IMR-90 (cell line): ENCODE data around the gene ERCC4. TPM values are rescaled to one million over a fixed set of nuclear protein-coding genes. Genes with fewer than 3 reads are reported as not detected.

Experiments
- ATAC-seq: fragments of 200-7000 bp; cut with Tn5 transposase; 2 replicates; pipeline ENCODE4 v1.9.1; 2020; ENCODE audit warnings: low read depth, mild to moderate bottlenecking, moderate library complexity
- BruUV-seq: library from RNA; stranded (reverse); fragments of 400-500 nt; replicated peaks from 2 replicates; lab custom pipeline; 2021; lab: Mats Ljungman, UMichigan
- CTCF ChIA-PET: fragments of 300-600 bp; formaldehyde crosslinking; extraction: SDS; loops from one replicate; lab custom pipeline; 2021; ENCODE audit warnings: antibody characterized with exemption; lab: Yijun Ruan, JAX
- POLR2A ChIA-PET: fragments of 300-600 bp; sonication (Branson Sonifier 250); formaldehyde crosslinking; loops from one replicate; lab custom pipeline; 2022; ENCODE audit warnings: antibody characterized with exemption; ENCODE audit not compliant: unreplicated experiment; lab: Charles Lee
- DNase-seq: peaks from one replicate; pipeline ENCODE4 v3.0.0; 2013
- H2AFZ ChIP-seq: replicated peaks from 2 replicates; pipeline ENCODE3; 2013; ENCODE audit warnings: low read length, mild to moderate bottlenecking; ENCODE audit not compliant: poor library complexity
- H2AK5ac ChIP-seq: 2 replicates; pipeline ENCODE4 v1.6.1; 2013; ENCODE audit warnings: low read depth, low read length, inconsistent platforms
- H2AK9ac ChIP-seq: replicated peaks from 2 replicates; pipeline ENCODE3; 2013; ENCODE audit warnings: mild to moderate bottlenecking, low read depth, low read length, moderate library complexity; ENCODE audit not compliant: poor library complexity
- H2BK120ac ChIP-seq: 2 replicates; pipeline ENCODE4 v1.6.1; 2013; ENCODE audit warnings: low read depth, low read length, inconsistent platforms
- H2BK15ac ChIP-seq: 3 replicates; pipeline ENCODE4 v1.6.1; 2013; ENCODE audit warnings: low read depth, low read length, inconsistent platforms
- H2BK20ac ChIP-seq: 2 replicates; pipeline ENCODE4 v1.6.1; 2013; ENCODE audit warnings: low read depth, mild to moderate bottlenecking, inconsistent platforms, low read length, moderate library complexity
- H2BK5ac ChIP-seq: 2 replicates; pipeline ENCODE4 v1.6.1; 2013; ENCODE audit warnings: mild to moderate bottlenecking, low read depth, low read length, inconsistent platforms; ENCODE audit not compliant: poor library complexity, severe bottlenecking
- H3K14ac ChIP-seq: replicated peaks from 2 replicates; pipeline ENCODE4 v1.6.1; 2013; ENCODE audit warnings: low read depth, low read length, inconsistent platforms
- H3K18ac ChIP-seq: 2 replicates; pipeline ENCODE4 v1.6.1; 2013; ENCODE audit warnings: low read depth, low read length, control low read depth
- H3K23ac ChIP-seq: 2 replicates; pipeline ENCODE4 v1.6.1; 2013; ENCODE audit warnings: low read depth, low read length, inconsistent platforms
- H3K27ac ChIP-seq: 2 replicates; pipeline ENCODE4 v1.5.1; 2013; ENCODE audit warnings: mild to moderate bottlenecking, control low read depth, low read length; ENCODE audit not compliant: insufficient read depth
- H3K27me3 ChIP-seq: 2 replicates; pipeline ENCODE4 v1.6.1; 2013; ENCODE audit warnings: low read length; ENCODE audit not compliant: control insufficient read depth, insufficient read depth
- H3K36me3 ChIP-seq: 2 replicates; pipeline ENCODE4 v1.6.1; 2013; ENCODE audit warnings: low read length, mixed read lengths; ENCODE audit not compliant: control insufficient read depth, insufficient read depth
- H3K4ac ChIP-seq: 2 replicates; pipeline ENCODE4 v1.6.1; 2013; ENCODE audit warnings: low read depth, low read length, inconsistent platforms
- H3K4me1 ChIP-seq: 2 replicates; pipeline ENCODE4 v1.6.1; 2013; ENCODE audit warnings: low read length, mixed read lengths; ENCODE audit not compliant: control insufficient read depth, insufficient read depth
- H3K4me2 ChIP-seq: 2 replicates; pipeline ENCODE4 v1.6.1; 2013; ENCODE audit warnings: low read depth, mild to moderate bottlenecking, control low read depth, low read length, moderate library complexity
- H3K4me3 ChIP-seq: 2 replicates; pipeline ENCODE4 v1.5.1; 2013; ENCODE audit warnings: low read depth, mild to moderate bottlenecking, control low read depth, low read length, moderate library complexity; ENCODE audit not compliant: insufficient read depth
- H3K56ac ChIP-seq: 2 replicates; pipeline ENCODE4 v1.6.1; 2013; ENCODE audit warnings: low read length, inconsistent platforms; ENCODE audit not compliant: insufficient read depth; ENCODE audit errors: extremely low read depth
- H3K79me1 ChIP-seq, 2 experiments: 2 replicates each; pipeline ENCODE4 v1.6.1; 2013; ENCODE audit warnings: low read length in 2 of 2, inconsistent platforms in 1 of 2, low read depth in 1 of 2
- H3K9ac ChIP-seq: 2 replicates; pipeline ENCODE4 v1.6.1; 2013; ENCODE audit warnings: low read depth, low read length, control low read depth
- H3K9me1 ChIP-seq: 2 replicates; pipeline ENCODE4 v1.6.1; 2013; ENCODE audit warnings: low read length, inconsistent platforms; ENCODE audit not compliant: insufficient read depth
- H3K9me3 ChIP-seq: 2 replicates; pipeline ENCODE4 v1.6.1; 2013; ENCODE audit warnings: low read length; ENCODE audit not compliant: control insufficient read depth, insufficient read depth
- H4K20me1 ChIP-seq: 2 replicates; pipeline ENCODE4 v1.6.1; 2013; ENCODE audit warnings: low read length, inconsistent platforms; ENCODE audit not compliant: insufficient read depth
- H4K5ac ChIP-seq: 2 replicates; pipeline ENCODE4 v1.6.1; 2013; ENCODE audit warnings: mild to moderate bottlenecking, low read depth, low read length, control low read depth
- H4K8ac ChIP-seq, 2 experiments: 2 replicates each; pipeline ENCODE4 v1.6.1; 2013; ENCODE audit warnings: low read depth in 2 of 2, low read length in 2 of 2, control low read depth in 1 of 2, inconsistent platforms in 1 of 2
- H4K91ac ChIP-seq: 2 replicates; pipeline ENCODE4 v1.6.1; 2013; ENCODE audit warnings: low read depth, low read length, inconsistent platforms; ENCODE audit not compliant: insufficient read depth
- BHLHE40 ChIP-seq: fragments of 150-350 bp; IDR thresholded peaks from 2 replicates; pipeline ENCODE4 v1.6.1; 2016; ENCODE audit warnings: mild to moderate bottlenecking, low read depth, low read length
- MAZ ChIP-seq: IDR thresholded peaks from 2 replicates; pipeline ENCODE4 v1.6.1; 2012; ENCODE audit warnings: low read depth, mild to moderate bottlenecking, low read length, improper control_type of control experiment, moderate library complexity, borderline replicate concordance
- RCOR1 ChIP-seq: IDR thresholded peaks from 2 replicates; pipeline ENCODE4 v1.6.1; 2012; ENCODE audit warnings: mild to moderate bottlenecking, low read length, improper control_type of control experiment; ENCODE audit not compliant: insufficient replicate concordance
- RFX5 ChIP-seq: IDR thresholded peaks from 2 replicates; pipeline ENCODE4 v1.8.0; 2012; ENCODE audit warnings: low read depth, mild to moderate bottlenecking, low read length, moderate library complexity
- WGBS, 2 experiments: methylation state at CpG; one replicate each; pipeline versions ENCODE4 v1.1.5 to v1.1.7; 2013; ENCODE audit warnings: missing lambda C conversion rate in 2 of 2; ENCODE audit not compliant: insufficient read length in 1 of 2; ENCODE audit errors: extremely low coverage in 2 of 2; 5-methylcytosine and 5-hydroxymethylcytosine counted together
- dilution Hi-C: fragments of 300-500 bp; cut with HindIII; formaldehyde crosslinking; loops from one replicate; pipeline ENCODE4 v1.14.3; 2018; ENCODE audit warnings: low sequenced_read_pairs; ENCODE audit not compliant: unreplicated experiment
- in situ Hi-C: fragments of 300-500 bp; cut with MboI; formaldehyde crosslinking; loops from 3 replicates; pipeline ENCODE4 v1.14.3; 2019; ENCODE audit warnings: low sequenced_read_pairs, inconsistent platforms, mixed read lengths
- intact Hi-C: fragments of 100-400 bp; cut with micrococcal nuclease; formaldehyde crosslinking; loops from 2 replicates; pipeline ENCODE4 v1.10.0; 2022
- polyA plus RNA-seq, 3 experiments: library from polyadenylated mRNA; depleted of rRNA; stranded (reverse); fragments of >200 nt; gene quantifications; 2 replicates each; pipeline ENCODE4 v1.2.3, GENCODE V29; 2012; ENCODE audit warnings: low replicate concordance in 1 of 3
- total RNA-seq: library from RNA; depleted of rRNA; stranded (reverse); fragments of >200 nt; gene quantifications from 2 replicates; pipeline ENCODE4 v1.2.3, GENCODE V29; 2012
- TF ChIP-seq, protein P1 (sequence below): fragments of 150-350 bp; IDR thresholded peaks from 2 replicates; pipeline ENCODE4 v1.6.1; 2017; ENCODE audit warnings: mild to moderate bottlenecking, antibody characterized with exemption, low read length, low read depth
- TF ChIP-seq, protein P2 (sequence below): fragments of 150-350 bp; IDR thresholded peaks from 2 replicates; pipeline ENCODE4 v1.6.1; 2016; ENCODE audit warnings: low read depth, mild to moderate bottlenecking, low read length, moderate library complexity, borderline replicate concordance

ERCC4 gene
- total and polyA plus RNA-seq, 2 of the 4 experiments (the other 2 are of a cell fraction): 2.9 to 19.2 TPM

DNA sequence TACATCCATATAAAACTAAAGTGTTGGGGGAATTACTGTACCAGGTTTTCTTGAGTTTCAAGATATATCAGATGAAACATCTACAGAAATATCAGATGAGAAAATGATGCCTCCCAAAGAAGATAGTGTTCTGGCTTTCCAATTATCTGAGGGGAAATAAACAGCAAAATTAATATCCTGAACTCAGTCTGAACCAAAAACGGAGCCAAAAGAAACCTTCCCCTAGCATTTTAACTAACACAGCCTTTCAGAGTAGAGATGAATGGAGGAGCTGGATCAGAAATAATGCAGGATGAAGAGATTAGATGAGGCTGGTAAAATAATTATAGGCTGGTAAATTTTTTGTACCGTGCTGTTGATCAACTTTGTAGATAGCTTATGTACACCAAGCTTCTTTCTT is 16.2 kb downstream of the ERCC4 start:
- in situ Hi-C loops (loop anchor here (10.0 kb wide), 1 partner anchor 139 kb away; the partner anchor contains the start of gene MRTFB), intact Hi-C loops (no loop called here), dilution Hi-C loops (no loop called here)
- Histone ChIP-seq H2AFZ (no peak overlapping the region), H3K36me3 (peaks cover 18% of the 10 kb centered on the region), H2AK5ac (no peak overlapping the region), H2AK9ac (no peak overlapping the region), H3K4me1 (peaks cover 2% of the 10 kb centered on the region), H3K4me3 (no peak overlapping the region), H2BK120ac (no peak overlapping the region), H3K18ac (no peak overlapping the region), H3K23ac (no peak overlapping the region), H3K79me1 (peaks cover 0 to 3% of the 10 kb centered on the region in 2 experiments; a peak in 1 of 4 replicates), H4K20me1 (no peaks in the 10 kb centered on the region), H3K9ac (no peak overlapping the region), H4K8ac (no peak overlapping the region), H4K91ac (no peak overlapping the region), H3K4me2 (no peak overlapping the region), H3K27me3 (no peaks in the 10 kb centered on the region), H2BK5ac (no peak overlapping the region), H3K9me1 (no peaks in the 10 kb centered on the region), H3K4ac (no peak overlapping the region), H3K56ac (no peak overlapping the region), H2BK20ac (no peak overlapping the region), H3K27ac (no peak overlapping the region), H3K9me3 (no peaks in the 10 kb centered on the region), H3K14ac (no peak overlapping the region), H4K5ac (no peak overlapping the region), H2BK15ac (no peak overlapping the region)
- no CpG with 5 or more reads among the region's 2 CpGs for WGBS, 2 experiments
- ChIA-PET POLR2A (interaction anchor here (0.6 kb wide), 3 partner anchors 13 to 609 kb away, joined by 3 to 6 read pairs (median 5); no protein-coding TSS in a partner anchor), CTCF (interaction anchor here (0.6 to 3.1 kb wide), 2 partner anchors 12 to 76 kb away, joined by 5 to 11 read pairs; no protein-coding TSS in a partner anchor)
- DNase-seq (no peak), ATAC-seq (no peak)
- TF ChIP-seq, protein P1, sequence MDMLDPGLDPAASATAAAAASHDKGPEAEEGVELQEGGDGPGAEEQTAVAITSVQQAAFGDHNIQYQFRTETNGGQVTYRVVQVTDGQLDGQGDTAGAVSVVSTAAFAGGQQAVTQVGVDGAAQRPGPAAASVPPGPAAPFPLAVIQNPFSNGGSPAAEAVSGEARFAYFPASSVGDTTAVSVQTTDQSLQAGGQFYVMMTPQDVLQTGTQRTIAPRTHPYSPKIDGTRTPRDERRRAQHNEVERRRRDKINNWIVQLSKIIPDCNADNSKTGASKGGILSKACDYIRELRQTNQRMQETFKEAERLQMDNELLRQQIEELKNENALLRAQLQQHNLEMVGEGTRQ: no peak
- TF ChIP-seq RFX5 (no peak), MAZ (0 out of 2 replicates have a peak, but pooled peaks have one; percentile 6), RCOR1 (no peak), BHLHE40 (no peak)
- TF ChIP-seq, protein P2, sequence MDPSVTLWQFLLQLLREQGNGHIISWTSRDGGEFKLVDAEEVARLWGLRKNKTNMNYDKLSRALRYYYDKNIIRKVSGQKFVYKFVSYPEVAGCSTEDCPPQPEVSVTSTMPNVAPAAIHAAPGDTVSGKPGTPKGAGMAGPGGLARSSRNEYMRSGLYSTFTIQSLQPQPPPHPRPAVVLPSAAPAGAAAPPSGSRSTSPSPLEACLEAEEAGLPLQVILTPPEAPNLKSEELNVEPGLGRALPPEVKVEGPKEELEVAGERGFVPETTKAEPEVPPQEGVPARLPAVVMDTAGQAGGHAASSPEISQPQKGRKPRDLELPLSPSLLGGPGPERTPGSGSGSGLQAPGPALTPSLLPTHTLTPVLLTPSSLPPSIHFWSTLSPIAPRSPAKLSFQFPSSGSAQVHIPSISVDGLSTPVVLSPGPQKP: no peak
- no TSS peak for BruUV-seq
